H9 (cell line): ENCODE measurements around the gene ZCWPW1. TPM values are rescaled to one million over a fixed set of nuclear protein-coding genes. Genes with fewer than 3 reads are reported as not detected.
A peak's percentile ranks its signal among the peaks of the same experiment; 100 is the strongest.

Experiments used
- DNase-seq: peaks from one replicate; pipeline ENCODE4 v3.0.0-alpha.2; 2017
- H2AFZ ChIP-seq: one replicate; pipeline ENCODE4 v1.6.1; 2013; ENCODE audit warnings: mild to moderate bottlenecking, low read length, control low read depth, moderate library complexity
- H2AK5ac ChIP-seq: 2 replicates; pipeline ENCODE4 v1.6.1; 2013; ENCODE audit warnings: low read length, control low read depth, mixed read lengths; ENCODE audit not compliant: insufficient read length
- H2BK120ac ChIP-seq: one replicate; pipeline ENCODE4 v1.6.1; 2013; ENCODE audit warnings: low read depth, mild to moderate bottlenecking, low read length, control low read depth, inconsistent platforms; ENCODE audit not compliant: poor library complexity, severe bottlenecking
- H2BK12ac ChIP-seq: 2 replicates; pipeline ENCODE4 v1.6.1; 2013; ENCODE audit warnings: low read length, control low read depth, mixed read lengths, low read depth; ENCODE audit not compliant: insufficient read length
- H2BK15ac ChIP-seq: 2 replicates; pipeline ENCODE4 v1.6.1; 2013; ENCODE audit warnings: low read depth, low read length, control low read depth
- H2BK20ac ChIP-seq: one replicate; pipeline ENCODE4 v1.6.1; 2013; ENCODE audit warnings: low read depth, mild to moderate bottlenecking, low read length, control low read depth, inconsistent platforms; ENCODE audit not compliant: poor library complexity, severe bottlenecking
- H2BK5ac ChIP-seq: 2 replicates; pipeline ENCODE4 v1.6.1; 2013; ENCODE audit warnings: low read length, control low read depth, mixed read lengths; ENCODE audit not compliant: insufficient read length
- H3K14ac ChIP-seq: 2 replicates; pipeline ENCODE4 v1.6.1; 2013; ENCODE audit warnings: low read length, control low read depth; ENCODE audit not compliant: insufficient read depth
- H3K18ac ChIP-seq: 2 replicates; pipeline ENCODE4 v1.6.1; 2013; ENCODE audit warnings: low read depth, mild to moderate bottlenecking, mixed read lengths, low read length, control low read depth; ENCODE audit not compliant: insufficient read length
- H3K23ac ChIP-seq: 2 replicates; pipeline ENCODE4 v1.6.1; 2013; ENCODE audit warnings: low read length, control low read depth, mixed read lengths, low read depth; ENCODE audit not compliant: insufficient read length
- H3K23me2 ChIP-seq: 2 replicates; pipeline ENCODE4 v1.6.1; 2013; ENCODE audit warnings: low read depth, mild to moderate bottlenecking, mixed read lengths, low read length, control low read depth; ENCODE audit not compliant: insufficient read length, poor library complexity, severe bottlenecking
- H3K27ac ChIP-seq: 2 replicates; pipeline ENCODE4 v1.5.1; 2013; ENCODE audit warnings: low read length, control low read depth, mixed read lengths, low read depth; ENCODE audit not compliant: insufficient read length
- H3K27me3 ChIP-seq: 2 replicates; pipeline ENCODE4 v1.6.1; 2013; ENCODE audit warnings: low read length, control low read depth, inconsistent platforms; ENCODE audit not compliant: insufficient read depth
- H3K4ac ChIP-seq: 2 replicates; pipeline ENCODE4 v1.6.1; 2013; ENCODE audit warnings: low read depth, mild to moderate bottlenecking, control low read depth, inconsistent platforms, low read length, moderate library complexity
- H3K4me1 ChIP-seq: 2 replicates; pipeline ENCODE4 v1.6.1; 2013; ENCODE audit warnings: low read length, control low read depth, inconsistent platforms; ENCODE audit not compliant: insufficient read depth
- H3K4me2 ChIP-seq: 2 replicates; pipeline ENCODE4 v1.6.1; 2013; ENCODE audit warnings: low read length, control low read depth, mixed read lengths; ENCODE audit not compliant: insufficient read length, insufficient read depth
- H3K56ac ChIP-seq: 2 replicates; pipeline ENCODE4 v1.6.1; 2013; ENCODE audit warnings: low read depth, mild to moderate bottlenecking, mixed read lengths, low read length, control low read depth; ENCODE audit not compliant: insufficient read length
- H3K79me1 ChIP-seq: 2 replicates; pipeline ENCODE4 v1.6.1; 2013; ENCODE audit warnings: low read depth, mild to moderate bottlenecking, moderate library complexity, low read length, control low read depth, inconsistent platforms; ENCODE audit not compliant: insufficient read depth, poor library complexity, severe bottlenecking
- H3K79me2 ChIP-seq: 2 replicates; pipeline ENCODE4 v1.6.1; 2013; ENCODE audit warnings: low read length, control low read depth, inconsistent platforms; ENCODE audit not compliant: insufficient read depth
- H3K9ac ChIP-seq: 2 replicates; pipeline ENCODE4 v1.6.1; 2013; ENCODE audit warnings: low read length, control low read depth, mixed read lengths; ENCODE audit not compliant: insufficient read length; ENCODE audit errors: extremely low read depth
- H3K9me3 ChIP-seq: one replicate; pipeline ENCODE4 v1.6.1; 2013; ENCODE audit warnings: low read depth, low read length, inconsistent platforms; ENCODE audit not compliant: control insufficient read depth
- H3T11ph ChIP-seq: one replicate; pipeline ENCODE4 v1.6.1; 2013; ENCODE audit warnings: mild to moderate bottlenecking, low read length, control low read depth, inconsistent platforms
- H4K20me1 ChIP-seq: one replicate; pipeline ENCODE4 v1.6.1; 2013; ENCODE audit not compliant: control insufficient read depth, insufficient read length, insufficient read depth
- H4K5ac ChIP-seq: 2 replicates; pipeline ENCODE4 v1.6.1; 2013; ENCODE audit warnings: low read depth, mild to moderate bottlenecking, mixed read lengths, low read length, control low read depth; ENCODE audit not compliant: insufficient read length
- H4K8ac ChIP-seq: replicated peaks from 2 replicates; pipeline ENCODE4 v1.6.1; 2013; ENCODE audit warnings: low read length, control low read depth, mixed read lengths, low read depth; ENCODE audit not compliant: insufficient read length
- H4K91ac ChIP-seq: 2 replicates; pipeline ENCODE4 v1.6.1; 2013; ENCODE audit warnings: low read depth, mild to moderate bottlenecking, moderate library complexity, mixed read lengths, low read length, control low read depth; ENCODE audit not compliant: insufficient read length
- H3K27ac Mint-ChIP-seq, 3 experiments: 2 replicates in 2 of 3; 3 replicates in 1 of 3; pipeline ENCODE4 v1.8.0; 2020 to 2021; ENCODE audit warnings: mixed read lengths in 3 of 3, mild to moderate bottlenecking in 1 of 3, moderate library complexity in 1 of 3
- H3K27me3 Mint-ChIP-seq: 2 replicates; pipeline ENCODE4 v1.8.0; 2021; ENCODE audit warnings: low read depth, mild to moderate bottlenecking, moderate library complexity, mixed read lengths
- H3K36me3 Mint-ChIP-seq, 3 experiments: 2 replicates in 2 of 3; 3 replicates in 1 of 3; pipeline ENCODE4 v1.8.0; 2020 to 2021; ENCODE audit warnings: low read depth in 3 of 3, mixed read lengths in 3 of 3; ENCODE audit not compliant: insufficient read depth in 1 of 3
- H3K4me1 Mint-ChIP-seq, 2 experiments: 2 replicates each; pipeline ENCODE4 v1.8.0; 2020; ENCODE audit warnings: mixed read lengths in 2 of 2
- H3K4me3 Mint-ChIP-seq, 2 experiments: 2 replicates in 1 of 2; 3 replicates in 1 of 2; pipeline ENCODE4 v1.8.0; 2020 to 2021; ENCODE audit warnings: mild to moderate bottlenecking in 2 of 2, mixed read lengths in 2 of 2, moderate library complexity in 1 of 2
- H3K9me3 Mint-ChIP-seq, 2 experiments: 2 replicates in 1 of 2; 3 replicates in 1 of 2; pipeline ENCODE4 v1.8.0; 2020; ENCODE audit warnings: mild to moderate bottlenecking in 2 of 2, mixed read lengths in 2 of 2, moderate library complexity in 1 of 2
- CTCF ChIP-seq: fragments of 200-600 bp; sonication (generic); conservative IDR thresholded peaks from 3 replicates; pipeline ENCODE4 v1.8.0; 2021; ENCODE audit warnings: antibody characterized with exemption, mild to moderate bottlenecking
- WGBS: extraction: QIAGEN DNeasy Blood & Tissue Kit; methylation state at CpG from one replicate; pipeline ENCODE4 v1.1.7; 2013; ENCODE audit warnings: missing lambda C conversion rate, low lambda C conversion rate, mixed read lengths; ENCODE audit not compliant: insufficient read length; ENCODE audit errors: extremely low coverage; 5-methylcytosine and 5-hydroxymethylcytosine counted together
- total RNA-seq: library from RNA; stranded (reverse); gene quantifications from 2 replicates; pipeline ENCODE4 v1.2.1, GENCODE V29; 2021

Gene ZCWPW1
- total RNA-seq, 1 experiment from 2014 or later = 1.1 TPM

GRCh38 chr7:100438172-100438571, 9.7 kb upstream of the ZCWPW1 start:
- no peak overlapping the region for H3K4me3 Mint-ChIP-seq
- Histone ChIP-seq H2BK120ac (no peak overlapping the region), H3K27ac (no peak overlapping the region), H2AFZ (no peak overlapping the region), H3T11ph (no peak overlapping the region), H3K14ac (no peak overlapping the region), H3K79me1 (no peaks in the 10 kb centered on the region), H3K9ac (no peak overlapping the region), H4K8ac (no peak overlapping the region), H2BK15ac (no peak overlapping the region), H4K91ac (no peak overlapping the region), H3K9me3 (no peaks in the 10 kb centered on the region), H4K20me1 (no peaks in the 10 kb centered on the region), H2BK5ac (no peak overlapping the region), H3K4me1 (no peaks in the 10 kb centered on the region), H3K79me2 (no peaks in the 10 kb centered on the region), H3K4me2 (no peak overlapping the region), H3K23ac (no peak overlapping the region), H3K18ac (no peak overlapping the region), H2BK20ac (no peak overlapping the region), H4K5ac (no peak overlapping the region), H3K23me2 (peaks cover 7% of the 10 kb centered on the region), H2AK5ac (no peak overlapping the region), H2BK12ac (no peak overlapping the region), H3K56ac (no peak overlapping the region), H3K27me3 (no peaks in the 10 kb centered on the region), H3K4ac (no peak overlapping the region)
- peaks cover 3% of the 10 kb centered on the region; the same call in 1 of the 2 replicates for H3K27me3 Mint-ChIP-seq
- TF ChIP-seq CTCF = no peak
- no CpG with 5 or more reads among the region's 2 CpGs for WGBS
- H3K4me1 Mint-ChIP-seq = peaks cover 18 to 20% of the 10 kb centered on the region in 2 experiments
- 0 out of 7 replicates have a peak overlapping the region, but pooled peaks of 1 of the 3 experiments have one; percentile 34 for H3K27ac Mint-ChIP-seq
- H3K9me3 Mint-ChIP-seq = no peaks in the 10 kb centered on the region
- no peak for DNase-seq
- peaks cover 17 to 41% (median 18%) of the 10 kb centered on the region in 3 experiments for H3K36me3 Mint-ChIP-seq
